NOMO-1 treated with dmso at 0.1 percent for 144 hours (cell line): ENCODE results near the gene NHSL1.

Source experiments
- DNase-seq: peaks from one replicate; lab custom pipeline; 2025; ENCODE audit not compliant: unreplicated experiment; lab: John Stamatoyannopoulos, UW

Gene NHSL1

DNA sequence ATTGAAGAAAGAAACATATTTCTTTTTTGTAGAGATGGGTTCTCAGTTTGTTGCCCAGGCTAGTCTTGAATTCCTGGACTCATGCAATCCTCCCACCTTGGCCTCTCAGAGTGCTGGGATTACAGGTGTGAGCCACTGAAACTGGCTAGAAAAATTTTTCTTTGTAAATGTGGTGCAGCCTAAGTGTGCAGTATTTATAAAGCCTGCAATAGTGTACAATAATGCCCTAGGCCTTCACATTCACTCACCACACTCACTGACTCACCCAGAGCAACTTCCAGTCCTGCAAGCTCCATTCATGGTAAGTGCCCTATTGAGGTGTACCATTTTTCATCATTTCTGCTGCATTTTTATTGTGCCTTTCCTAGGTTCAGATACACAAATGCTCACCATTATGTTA lies 31.4 kb downstream of the NHSL1 start:
- DNase-seq, result no peak

DNA sequence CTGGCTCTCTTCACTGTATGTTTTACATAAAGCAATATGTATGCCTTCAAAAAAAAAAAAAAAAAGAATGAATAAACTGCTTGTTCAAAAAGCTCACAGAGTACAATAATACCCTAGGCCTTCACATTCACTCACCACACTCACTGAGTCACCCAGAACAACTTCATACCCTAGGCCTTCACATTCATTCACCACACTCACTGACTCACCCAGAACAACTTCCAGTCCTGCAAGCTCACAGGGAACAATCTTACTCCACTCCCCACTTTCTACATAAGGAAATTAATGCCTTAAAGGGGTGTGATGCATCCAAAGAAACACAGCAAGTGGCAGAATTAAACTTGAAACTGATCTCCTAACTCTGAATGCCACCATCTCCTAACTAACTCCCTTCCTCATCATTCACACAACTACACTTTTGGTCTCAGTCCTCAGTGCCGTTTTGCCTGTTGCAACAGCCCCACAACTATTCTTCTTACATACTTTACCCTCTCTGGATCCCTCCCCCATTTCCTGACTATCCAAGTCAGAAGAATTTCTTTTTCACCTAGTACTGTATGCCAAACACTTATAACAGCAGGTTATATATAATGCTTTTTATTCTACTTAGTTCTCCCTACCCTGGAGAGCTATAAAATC lies 34.2 kb downstream of the NHSL1 start:
- DNase-seq, result no peak

DNA sequence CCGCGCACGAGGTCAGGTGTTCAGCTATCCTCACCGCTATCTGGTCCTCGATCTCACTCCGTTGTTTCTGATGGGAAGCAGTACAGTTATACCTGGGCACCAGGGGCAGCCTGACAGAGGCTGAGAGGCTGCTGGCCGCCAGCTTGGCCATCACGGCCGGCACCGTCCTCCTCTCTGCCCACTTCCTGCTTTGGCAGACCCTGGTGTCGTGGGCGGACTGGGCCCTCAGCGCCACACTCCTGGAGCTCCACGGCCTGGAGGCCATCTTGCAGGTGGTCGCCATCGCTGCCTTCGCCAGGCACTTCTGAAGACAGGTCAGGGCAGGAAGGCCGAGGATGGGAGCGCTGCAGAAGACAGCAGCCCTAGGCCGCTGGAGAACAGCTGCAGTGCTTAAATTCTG lies 35.2 kb downstream of the NHSL1 start:
- DNase-seq, result no peak

DNA sequence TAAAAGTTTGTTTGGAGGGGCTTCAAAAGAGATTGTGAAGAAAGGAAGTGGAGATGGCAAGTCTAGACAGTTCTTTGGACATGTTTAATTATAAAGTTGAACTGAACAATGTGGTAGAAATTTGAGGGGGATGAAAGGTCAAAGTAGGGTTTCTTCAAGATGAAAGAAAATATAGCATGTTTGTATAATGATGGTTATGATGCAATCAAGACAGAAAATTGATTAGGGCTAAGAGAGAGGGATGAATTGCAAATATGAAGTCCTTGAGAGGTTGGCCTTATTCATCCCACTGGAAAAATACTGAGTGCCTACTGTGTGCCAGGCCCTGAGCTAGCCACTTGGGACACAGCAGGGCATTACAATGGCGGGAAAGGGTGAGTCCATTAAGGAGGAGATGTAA lies 37.6 kb downstream of the NHSL1 start:
- no peak for DNase-seq

DNA sequence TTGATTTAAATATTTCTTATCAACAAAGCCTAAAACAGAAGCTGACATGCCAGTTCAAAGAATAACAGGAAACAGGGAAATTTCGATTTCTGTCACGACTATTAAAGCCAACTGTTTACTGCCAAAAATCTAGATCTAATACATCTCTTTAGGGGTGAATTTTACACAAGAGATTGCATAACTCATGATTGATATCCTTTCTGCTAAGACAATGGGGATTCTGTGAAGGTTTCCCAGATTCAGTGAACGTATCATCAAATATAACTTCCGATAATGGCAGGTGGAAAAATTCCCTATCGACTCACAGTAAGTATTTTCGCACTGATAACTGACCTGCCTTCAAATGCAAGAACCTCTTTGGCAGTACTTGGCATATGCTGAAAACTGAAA lies 42.9 kb downstream of the NHSL1 start:
- DNase-seq, result no peak

DNA sequence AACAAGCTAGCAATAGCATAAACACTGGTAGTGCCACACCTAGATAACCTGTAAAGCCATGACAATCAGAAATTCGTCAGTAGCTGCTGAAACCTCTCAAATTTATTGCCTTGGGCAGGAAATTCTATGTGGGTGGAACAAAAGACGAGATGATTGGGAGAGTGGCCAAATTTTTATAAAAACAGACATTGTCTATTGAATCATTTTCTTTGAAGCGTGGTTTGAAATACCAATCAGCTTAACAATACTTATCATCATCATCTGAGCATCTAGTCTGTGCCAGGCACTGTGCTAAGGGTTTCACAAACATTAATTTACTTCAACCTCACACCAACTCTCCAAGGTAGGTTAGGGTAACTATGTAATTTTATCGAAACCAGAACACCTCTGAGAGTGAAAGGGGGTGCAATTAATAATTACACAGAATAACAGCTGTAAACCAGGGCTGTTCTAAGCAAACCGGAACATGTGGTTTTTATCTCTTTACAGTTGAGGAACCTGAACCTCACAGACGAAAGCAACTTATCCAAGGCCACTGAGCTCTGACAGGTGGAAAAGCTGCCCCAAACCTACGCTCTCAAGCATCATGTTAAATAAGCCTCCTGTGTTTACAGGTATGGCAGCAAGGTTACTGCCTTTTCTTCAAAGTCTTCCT lies 43.4 kb downstream of the NHSL1 start:
- DNase-seq, result peak; percentile 1

DNA sequence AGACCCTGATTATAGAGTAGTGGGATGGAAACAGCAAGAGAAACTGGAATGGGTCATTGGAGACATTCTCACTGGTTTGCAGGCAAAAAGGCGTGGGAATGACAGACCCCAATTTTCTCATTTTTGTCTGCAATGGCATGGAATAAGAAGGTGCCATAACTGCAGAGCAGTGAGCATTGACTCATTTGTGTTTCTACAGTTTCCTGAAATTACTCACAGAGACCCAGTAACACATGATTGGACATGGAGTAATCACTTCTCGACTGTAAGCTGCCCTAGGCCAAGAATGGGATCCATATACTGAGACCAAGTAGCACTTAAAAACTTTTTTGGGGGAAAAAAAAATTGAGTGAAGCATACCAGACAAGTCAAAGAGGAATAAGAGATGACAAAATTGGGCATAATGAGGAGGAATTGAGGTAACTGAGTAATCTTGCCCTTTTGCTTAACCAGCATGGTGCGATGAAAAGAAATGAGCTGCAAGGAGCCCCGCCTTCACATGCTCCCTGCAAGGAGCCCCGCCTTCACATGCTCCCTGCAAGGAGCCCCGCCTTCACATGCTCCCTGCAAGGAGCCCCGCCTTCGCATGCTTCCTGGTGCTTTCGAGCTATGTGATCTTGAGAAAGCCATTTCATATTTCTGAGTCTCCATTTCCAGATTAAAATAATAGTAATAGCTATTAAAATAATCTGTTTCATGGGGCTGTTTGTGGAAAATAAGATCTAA lies 44.1 kb downstream of the NHSL1 start:
- DNase-seq, result no peak

DNA sequence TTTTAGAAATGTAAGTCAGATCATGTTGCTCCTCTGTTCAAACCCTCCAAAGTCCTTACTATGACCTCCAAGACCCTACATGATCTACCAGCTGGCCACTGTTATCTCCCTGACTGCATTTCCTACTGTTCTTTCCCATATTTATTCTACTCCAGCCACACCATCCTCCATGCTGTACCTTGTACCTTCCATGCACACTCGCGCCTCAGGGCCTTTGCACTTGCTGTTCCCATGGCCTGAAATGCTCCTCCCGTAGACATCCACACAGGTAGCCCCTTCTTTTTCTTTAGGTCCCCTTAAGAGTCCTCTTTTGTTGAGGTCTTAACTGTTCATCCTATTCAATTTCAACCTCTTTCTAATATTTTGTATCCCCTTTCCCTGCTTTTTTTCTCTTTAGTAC lies 48.3 kb downstream of the NHSL1 start:
- no peak for DNase-seq

DNA sequence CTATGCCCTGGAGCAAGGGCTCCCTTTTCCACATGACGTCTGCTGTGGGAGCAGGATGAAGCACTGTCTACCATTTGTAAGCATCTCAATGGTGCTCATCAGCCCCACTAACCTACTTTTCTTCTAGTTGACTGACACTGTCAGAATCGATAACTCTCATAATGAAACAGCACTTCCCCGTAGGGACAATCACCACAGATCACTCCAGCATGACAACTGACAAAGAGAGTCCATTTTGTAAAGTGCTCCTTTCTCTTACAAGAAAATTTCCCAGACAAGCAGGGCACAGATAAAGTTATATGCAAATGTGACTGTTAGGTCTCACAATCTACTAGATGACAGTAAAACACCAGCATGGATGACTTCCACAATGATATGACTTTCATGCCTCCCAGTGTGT lies 48.8 kb downstream of the NHSL1 start:
- no peak for DNase-seq

DNA sequence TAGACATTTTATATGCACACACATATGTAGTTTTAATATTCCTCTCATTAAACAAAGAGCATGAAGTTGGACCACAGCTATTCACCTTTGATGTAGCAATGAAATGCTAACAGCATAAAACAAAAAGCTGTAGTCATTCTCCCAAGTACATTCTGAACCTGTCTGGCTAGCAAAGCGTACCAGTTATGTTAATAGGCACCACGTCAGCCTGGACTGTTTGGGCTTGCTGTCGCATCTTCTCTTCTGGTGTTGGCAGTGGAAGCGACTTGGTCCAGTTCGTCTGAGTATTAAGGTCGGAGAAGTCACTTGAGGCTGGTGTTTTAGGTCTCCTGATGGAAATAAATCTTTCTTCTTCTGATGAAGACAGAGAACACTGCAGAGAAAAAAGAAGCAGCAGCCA lies 52.5 kb downstream of the NHSL1 start:
- no peak for DNase-seq

DNA sequence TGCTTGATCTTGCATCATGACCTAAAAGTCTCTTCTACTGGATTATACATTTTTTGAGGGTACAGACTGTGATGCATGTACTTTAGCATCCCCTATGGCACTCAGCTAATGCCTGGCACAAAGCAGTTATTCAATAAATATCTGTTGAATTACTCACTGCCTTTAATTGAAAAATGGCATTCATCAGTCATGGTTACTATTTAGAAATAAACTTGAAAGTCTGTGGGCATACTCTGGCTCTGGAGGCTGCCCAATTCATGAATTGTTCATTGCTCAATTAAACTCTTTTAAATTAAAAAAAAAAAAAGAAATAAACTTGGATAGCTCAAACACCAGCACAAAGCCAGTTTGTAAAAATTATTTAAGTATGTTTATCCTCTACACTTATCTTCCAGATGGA lies 55.3 kb downstream of the NHSL1 start:
- DNase-seq, result no peak

DNA sequence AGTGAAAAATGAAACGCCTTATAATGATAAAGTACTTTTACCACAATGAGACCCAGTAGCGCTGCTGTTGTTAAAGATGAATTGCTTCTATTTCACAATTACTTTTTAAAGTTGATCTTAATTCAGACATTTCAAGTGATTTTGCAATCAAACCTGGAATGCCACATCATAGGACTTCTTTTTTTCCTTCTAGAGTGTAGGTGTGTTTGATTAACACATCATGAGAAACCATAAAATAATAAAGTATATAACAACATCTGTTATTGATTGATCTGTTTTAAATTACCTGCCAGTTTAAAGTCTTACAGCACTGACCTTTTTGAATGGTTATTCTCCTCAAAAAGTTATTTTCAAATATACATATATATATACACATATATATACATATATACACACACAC lies 56.6 kb downstream of the NHSL1 start:
- DNase-seq, result no peak

DNA sequence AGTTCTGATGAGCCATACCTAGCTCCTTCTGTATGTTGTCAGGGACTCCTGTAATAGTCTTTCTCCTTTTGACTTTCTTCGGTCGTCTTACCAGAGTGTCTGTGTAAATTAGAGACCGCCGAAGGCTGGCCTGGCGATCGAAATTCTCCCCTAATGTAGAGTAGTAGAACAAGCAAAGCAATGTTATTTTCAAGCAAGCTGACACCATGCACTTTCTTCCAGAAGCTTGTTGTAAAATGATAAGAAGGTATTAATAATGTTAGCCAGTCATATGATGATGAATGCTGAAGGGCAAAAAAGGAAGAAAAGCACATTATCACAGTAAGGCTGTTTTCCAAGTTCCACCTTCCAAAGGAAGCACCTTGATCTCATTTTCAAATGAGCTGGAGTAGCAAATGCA lies 57.3 kb downstream of the NHSL1 start:
- DNase-seq, result no peak

DNA sequence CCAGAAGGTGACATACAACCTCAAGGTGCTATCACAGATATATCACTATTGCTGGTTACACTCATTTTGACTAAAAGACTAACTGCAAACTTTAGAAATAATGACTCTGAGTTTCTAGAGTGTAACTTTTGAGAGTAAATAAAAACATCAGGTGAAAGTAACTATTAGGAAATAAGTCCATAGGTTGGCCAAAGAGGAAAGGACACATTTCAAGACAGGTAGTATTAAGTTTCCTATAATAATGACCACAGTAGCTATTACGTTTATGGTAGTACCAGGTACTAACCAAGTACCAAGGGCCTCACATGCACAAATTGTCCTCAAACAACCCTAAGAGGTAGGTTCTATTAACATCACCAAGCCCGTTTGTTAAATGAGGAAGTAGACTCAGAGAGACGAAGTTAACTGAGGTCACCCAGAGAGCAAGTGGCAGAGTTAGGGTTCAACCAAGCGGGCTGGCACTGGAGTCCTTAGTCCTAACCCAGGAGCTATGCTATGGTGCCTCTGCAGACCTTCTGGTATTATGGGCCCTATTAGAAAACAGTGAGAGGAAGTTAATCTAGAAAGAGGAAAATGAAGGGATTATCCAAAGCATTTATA lies 58.4 kb downstream of the NHSL1 start:
- peak; percentile 8 for DNase-seq

DNA sequence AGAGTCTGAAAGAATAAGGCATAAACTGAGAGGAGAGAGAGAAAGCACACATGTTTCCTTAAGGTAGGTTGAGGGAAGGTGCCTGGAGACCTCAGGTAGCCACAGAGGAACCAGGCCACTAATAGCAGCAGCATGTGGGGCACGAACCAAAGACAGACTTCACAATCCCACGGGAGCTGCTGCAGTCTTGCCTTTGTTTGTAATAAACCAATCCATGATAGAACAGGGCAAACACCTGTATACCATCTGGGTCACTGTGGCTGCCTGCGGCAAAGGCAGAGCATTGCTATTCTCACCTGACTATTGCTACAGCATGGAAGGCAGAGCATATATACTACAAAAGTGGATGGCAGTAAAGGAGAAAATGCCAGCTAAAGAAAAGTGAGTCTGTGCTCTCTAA lies 59.0 kb downstream of the NHSL1 start:
- no peak for DNase-seq

DNA sequence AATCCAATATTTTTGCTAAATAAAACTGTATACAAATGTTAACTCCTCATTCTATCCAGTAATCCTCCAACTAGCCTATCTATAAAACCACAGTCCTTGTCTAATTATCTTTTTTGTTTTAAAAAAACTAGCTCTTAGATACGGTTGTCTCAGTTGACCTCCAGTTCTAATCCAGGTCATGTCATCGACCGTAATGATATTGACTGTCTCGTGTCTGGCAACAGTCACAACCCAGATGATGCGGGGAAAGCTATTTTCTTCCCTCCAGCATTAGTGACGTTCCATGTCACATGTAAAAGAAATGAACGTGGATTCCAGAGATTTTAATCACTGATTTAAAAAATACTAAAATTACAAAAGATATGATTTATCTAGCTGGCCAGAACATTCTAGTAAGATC lies 59.7 kb downstream of the NHSL1 start:
- DNase-seq, result no peak

DNA sequence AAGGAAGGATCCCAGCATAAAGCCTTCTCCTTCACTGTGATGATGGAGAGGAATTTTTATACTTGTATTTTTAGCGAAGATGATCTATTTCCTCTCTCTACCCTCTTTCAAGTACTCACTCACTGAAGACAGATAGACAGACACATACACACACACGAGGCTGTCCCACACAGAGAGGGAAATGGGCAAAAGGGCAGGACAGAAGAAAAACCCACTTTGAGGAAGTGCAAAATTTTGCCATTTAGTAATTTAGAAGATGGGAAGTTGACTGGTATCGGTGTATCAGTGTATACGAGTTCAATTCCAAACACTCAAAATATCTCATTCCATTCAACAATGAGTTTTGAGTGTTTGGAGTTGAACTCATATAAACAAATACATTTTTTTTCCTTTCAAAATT lies 64.4 kb downstream of the NHSL1 start:
- DNase-seq, result peak; percentile 56

DNA sequence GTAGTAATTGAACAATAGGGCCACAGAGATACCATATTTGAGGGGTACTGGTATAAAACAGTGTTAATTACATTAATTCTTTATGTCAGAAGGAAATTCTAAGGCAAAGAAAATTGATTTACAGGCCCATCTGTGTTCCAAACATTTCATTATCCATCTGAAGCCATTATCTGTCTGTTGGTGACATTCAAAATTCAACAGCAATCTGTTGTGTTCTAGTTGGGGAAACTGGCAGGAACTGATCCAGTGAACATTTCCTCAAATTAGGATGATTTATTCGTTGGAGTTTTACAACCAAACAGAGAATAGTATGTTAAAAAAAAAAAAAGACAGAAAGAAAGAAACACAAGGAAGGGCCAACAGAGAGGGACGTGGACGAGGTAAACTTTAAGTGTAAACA lies 65.2 kb downstream of the NHSL1 start:
- no peak for DNase-seq

DNA sequence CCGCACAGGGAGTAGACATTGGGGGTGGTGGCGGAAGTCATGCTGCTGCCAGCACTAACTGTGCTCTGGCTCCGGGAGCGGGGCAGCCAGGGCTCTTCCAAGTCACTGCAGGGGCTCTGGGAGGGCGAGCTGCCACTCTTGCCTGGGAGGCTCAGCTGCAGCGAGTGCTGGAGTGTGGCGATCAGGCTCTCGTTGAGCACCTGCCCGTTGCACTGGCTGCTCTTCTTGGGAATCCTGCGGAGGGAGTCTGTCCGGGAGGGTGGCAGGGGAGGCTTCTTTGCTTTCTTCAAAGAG lies 67.3 kb downstream of the NHSL1 start:
- DNase-seq, result no peak

DNA sequence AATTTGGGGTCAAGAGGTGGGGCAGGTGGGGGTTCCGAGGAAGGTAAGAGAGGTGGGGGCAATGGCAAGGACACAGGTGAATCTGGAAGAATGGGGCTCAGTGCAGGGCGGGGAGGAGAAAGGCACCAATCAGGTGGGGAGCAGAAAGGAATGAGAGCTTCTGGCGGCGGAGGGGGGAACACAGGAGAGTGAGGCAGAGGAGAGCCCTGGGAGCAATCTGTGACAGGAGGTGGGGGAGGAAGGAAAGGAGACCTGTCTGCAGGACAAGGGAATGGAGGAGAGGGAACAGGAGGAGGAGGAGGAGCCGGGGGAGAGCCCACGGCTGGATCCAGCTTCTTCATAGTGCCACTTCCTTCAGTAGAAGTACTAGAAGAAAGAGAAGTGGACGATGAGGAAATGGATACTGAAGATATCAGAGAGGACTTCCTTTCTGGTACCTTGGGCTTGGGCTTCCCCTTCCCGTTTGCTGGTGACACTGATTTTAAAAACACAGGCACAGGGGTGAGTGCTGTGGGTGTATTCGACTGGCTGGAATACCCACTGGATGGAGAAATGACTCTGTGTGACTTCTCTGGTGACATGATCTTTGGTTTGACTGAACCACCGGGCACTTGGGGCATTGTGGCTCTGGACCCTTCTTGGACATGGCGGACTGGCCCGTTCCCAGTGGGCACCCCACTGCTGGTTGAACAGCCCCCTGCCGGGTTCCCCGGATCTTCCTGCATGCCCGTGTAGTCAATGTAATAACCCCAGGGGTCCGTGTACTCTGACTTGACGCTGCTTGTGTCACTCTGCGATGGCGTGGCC lies 67.8 kb downstream of the NHSL1 start:
- peak; percentile 32 for DNase-seq

DNA sequence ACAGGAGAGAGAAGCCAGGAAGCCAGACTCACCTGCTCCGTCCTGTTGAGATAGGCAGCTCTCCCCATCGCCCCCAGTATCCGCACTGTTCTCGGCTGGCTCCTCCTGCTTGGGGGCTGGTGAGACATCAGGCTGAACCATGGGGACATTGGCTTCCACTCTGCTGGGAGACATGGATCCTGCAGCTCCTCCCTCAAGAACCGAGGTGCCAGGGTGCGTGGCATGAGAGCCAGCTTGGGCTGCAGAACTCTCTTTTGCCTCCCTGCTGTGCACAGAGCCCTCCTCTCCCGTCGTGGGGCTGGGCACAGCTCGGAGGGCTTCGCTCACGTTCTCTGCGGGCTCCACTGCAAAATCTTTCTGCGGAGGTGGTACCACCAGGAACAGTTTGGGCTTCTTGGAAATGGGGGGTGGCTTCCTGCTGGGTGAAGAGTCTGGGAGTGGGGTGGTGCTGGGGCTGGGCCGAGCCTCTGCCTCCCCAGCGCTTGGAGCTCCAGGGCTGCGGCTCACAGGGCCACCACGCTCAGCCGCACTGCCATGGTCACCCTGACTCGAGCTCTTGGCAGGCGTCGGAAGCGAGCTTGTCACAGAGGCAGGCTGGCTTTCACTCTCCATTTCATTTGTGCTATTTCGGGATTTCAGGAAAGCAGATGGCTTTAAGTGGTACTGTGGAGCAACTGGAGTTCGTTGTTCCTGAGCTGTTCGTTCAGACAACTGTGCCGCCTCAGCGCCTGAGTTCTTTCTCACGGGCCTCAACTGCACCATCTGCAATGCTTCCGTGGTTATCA lies 68.7 kb downstream of the NHSL1 start:
- no peak for DNase-seq
